Panc1 (cell line): ENCODE data around the gene NAA11.

Experiments
- POLR2AphosphoS5 ChIP-seq: IDR thresholded peaks from 2 replicates; pipeline ENCODE4 v1.6.1; 2012; ENCODE audit warnings: mild to moderate bottlenecking, low read depth, low read length, moderate library complexity
- SIN3A ChIP-seq: IDR thresholded peaks from 2 replicates; pipeline ENCODE4 v1.6.1; 2012; ENCODE audit warnings: low read depth, mild to moderate bottlenecking, low read length, moderate library complexity, borderline replicate concordance; ENCODE audit not compliant: insufficient read depth
- TCF7L2 ChIP-seq: IDR thresholded peaks from 2 replicates; pipeline ENCODE4 v1.6.1; 2011; ENCODE audit warnings: mild to moderate bottlenecking, low read depth, low read length, inconsistent platforms
- TF ChIP-seq, protein P1 (sequence below): fragments of 450-650 bp; IDR thresholded peaks from 2 replicates; pipeline ENCODE4 v1.5.1; 2017; ENCODE audit warnings: mild to moderate bottlenecking
- TF ChIP-seq, protein P2 (sequence below), 2 experiments: IDR thresholded peaks; 2 replicates each; pipeline ENCODE4 v1.6.1; 2011 to 2012; ENCODE audit warnings: low read depth in 2 of 2, control low read depth in 1 of 2, low read length in 1 of 2, mild to moderate bottlenecking in 1 of 2, moderate library complexity in 1 of 2; ENCODE audit not compliant: insufficient read depth in 1 of 2

DNA sequence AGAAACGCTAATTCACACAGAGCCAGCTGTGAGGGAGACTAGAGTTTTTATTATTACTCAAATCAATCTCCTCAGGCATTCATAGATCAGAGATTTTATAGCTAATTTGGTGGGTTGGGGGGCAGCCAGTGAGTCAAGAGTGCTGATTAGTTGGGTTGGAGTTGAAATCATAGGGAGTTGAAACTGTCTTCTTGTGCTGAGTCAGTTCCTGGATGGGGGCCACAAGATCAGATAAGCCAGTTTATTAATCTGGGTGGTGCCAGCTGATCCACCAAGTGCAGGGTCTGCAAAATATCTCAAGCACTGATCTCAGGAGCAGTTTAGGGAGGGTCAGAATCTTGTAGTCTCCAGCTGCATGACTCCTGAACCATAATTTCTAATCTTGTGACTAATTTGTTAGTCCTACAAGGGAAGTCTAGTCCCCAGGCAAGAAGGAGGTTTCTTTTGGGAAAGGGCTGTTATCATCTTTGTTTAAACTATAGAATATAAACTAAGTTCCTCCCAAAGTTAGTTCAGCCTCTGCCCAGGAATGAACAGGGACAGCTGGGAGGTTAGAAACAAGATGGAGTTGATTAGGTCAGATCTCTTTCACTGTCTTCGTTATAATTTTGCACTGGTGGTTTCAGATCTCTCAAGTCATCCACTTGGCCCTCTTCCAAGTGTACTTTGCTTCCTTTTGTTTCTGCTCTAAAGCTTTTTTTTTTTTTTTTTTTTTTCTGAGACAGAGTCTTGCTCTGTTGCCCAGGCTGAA, 5.4 kb upstream of the NAA11 start:
- TF ChIP-seq, protein P1, sequence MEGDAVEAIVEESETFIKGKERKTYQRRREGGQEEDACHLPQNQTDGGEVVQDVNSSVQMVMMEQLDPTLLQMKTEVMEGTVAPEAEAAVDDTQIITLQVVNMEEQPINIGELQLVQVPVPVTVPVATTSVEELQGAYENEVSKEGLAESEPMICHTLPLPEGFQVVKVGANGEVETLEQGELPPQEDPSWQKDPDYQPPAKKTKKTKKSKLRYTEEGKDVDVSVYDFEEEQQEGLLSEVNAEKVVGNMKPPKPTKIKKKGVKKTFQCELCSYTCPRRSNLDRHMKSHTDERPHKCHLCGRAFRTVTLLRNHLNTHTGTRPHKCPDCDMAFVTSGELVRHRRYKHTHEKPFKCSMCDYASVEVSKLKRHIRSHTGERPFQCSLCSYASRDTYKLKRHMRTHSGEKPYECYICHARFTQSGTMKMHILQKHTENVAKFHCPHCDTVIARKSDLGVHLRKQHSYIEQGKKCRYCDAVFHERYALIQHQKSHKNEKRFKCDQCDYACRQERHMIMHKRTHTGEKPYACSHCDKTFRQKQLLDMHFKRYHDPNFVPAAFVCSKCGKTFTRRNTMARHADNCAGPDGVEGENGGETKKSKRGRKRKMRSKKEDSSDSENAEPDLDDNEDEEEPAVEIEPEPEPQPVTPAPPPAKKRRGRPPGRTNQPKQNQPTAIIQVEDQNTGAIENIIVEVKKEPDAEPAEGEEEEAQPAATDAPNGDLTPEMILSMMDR, result no peak
- TF ChIP-seq POLR2AphosphoS5, result no peak
- TF ChIP-seq, protein P2, sequence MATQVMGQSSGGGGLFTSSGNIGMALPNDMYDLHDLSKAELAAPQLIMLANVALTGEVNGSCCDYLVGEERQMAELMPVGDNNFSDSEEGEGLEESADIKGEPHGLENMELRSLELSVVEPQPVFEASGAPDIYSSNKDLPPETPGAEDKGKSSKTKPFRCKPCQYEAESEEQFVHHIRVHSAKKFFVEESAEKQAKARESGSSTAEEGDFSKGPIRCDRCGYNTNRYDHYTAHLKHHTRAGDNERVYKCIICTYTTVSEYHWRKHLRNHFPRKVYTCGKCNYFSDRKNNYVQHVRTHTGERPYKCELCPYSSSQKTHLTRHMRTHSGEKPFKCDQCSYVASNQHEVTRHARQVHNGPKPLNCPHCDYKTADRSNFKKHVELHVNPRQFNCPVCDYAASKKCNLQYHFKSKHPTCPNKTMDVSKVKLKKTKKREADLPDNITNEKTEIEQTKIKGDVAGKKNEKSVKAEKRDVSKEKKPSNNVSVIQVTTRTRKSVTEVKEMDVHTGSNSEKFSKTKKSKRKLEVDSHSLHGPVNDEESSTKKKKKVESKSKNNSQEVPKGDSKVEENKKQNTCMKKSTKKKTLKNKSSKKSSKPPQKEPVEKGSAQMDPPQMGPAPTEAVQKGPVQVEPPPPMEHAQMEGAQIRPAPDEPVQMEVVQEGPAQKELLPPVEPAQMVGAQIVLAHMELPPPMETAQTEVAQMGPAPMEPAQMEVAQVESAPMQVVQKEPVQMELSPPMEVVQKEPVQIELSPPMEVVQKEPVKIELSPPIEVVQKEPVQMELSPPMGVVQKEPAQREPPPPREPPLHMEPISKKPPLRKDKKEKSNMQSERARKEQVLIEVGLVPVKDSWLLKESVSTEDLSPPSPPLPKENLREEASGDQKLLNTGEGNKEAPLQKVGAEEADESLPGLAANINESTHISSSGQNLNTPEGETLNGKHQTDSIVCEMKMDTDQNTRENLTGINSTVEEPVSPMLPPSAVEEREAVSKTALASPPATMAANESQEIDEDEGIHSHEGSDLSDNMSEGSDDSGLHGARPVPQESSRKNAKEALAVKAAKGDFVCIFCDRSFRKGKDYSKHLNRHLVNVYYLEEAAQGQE (IDR thresholded peaks at IDR 0.05; ENCODE audit: insufficient read depth in 1 of 2, low read depth in 2 of 2, low read length in 1 of 2), result no peak
- TF ChIP-seq SIN3A, result no peak
- no peak for TF ChIP-seq TCF7L2
